Panc1 (cell line): Measurements from ENCODE around the gene CNRIP1. TPM values are rescaled to one million over a fixed set of nuclear protein-coding genes. Genes with fewer than 3 reads are reported as not detected.
"Not testable (repeated sequence)": the region's sequence is repeated elsewhere in the genome, so short reads cannot be mapped to it uniquely, and the experiment has no call there.

ENCODE experiments used
- ATAC-seq: fragments of 200-7000 bp; cut with Tn5 transposase; 2 replicates; pipeline ENCODE4 v1.9.1; 2020; ENCODE audit warnings: mild to moderate bottlenecking, moderate library complexity
- BruUV-seq: library from RNA; stranded (reverse); fragments of 400-500 nt; replicated peaks from 2 replicates; lab custom pipeline; 2021; lab: Mats Ljungman, UMichigan
- CTCF ChIA-PET: fragments of 300-600 bp; sonication (Branson Sonifier 250); formaldehyde crosslinking; loops from one replicate; lab custom pipeline; 2022; ENCODE audit warnings: antibody characterized with exemption; lab: Charles Lee
- POLR2A ChIA-PET: fragments of 300-600 bp; sonication (Branson Sonifier 250); formaldehyde crosslinking; loops from one replicate; lab custom pipeline; 2022; ENCODE audit warnings: antibody characterized with exemption; lab: Charles Lee
- DNase-seq: peaks from one replicate; pipeline ENCODE4 v3.0.0-alpha.2; 2010; ENCODE audit warnings: low read depth, low spot score
- H3K27ac ChIP-seq: 2 replicates; pipeline ENCODE4 v1.5.1; 2011; ENCODE audit warnings: mild to moderate bottlenecking, low read length, inconsistent platforms
- H3K27me3 ChIP-seq: fragments of 200-500 bp; sonication (Bioruptor generic); 2 replicates; pipeline ENCODE4 v1.6.0; 2014; ENCODE audit warnings: low read length, inconsistent platforms; ENCODE audit not compliant: control insufficient read depth, insufficient read depth
- H3K36me3 ChIP-seq: fragments of 200-500 bp; sonication (Bioruptor generic); 2 replicates; pipeline ENCODE4 v1.5.1; 2014; ENCODE audit warnings: inconsistent platforms, mild to moderate bottlenecking, low read length, moderate library complexity; ENCODE audit not compliant: control insufficient read depth, insufficient read depth
- H3K4me1 ChIP-seq: 2 replicates; pipeline ENCODE4 v1.5.1; 2011; ENCODE audit warnings: inconsistent platforms, mild to moderate bottlenecking, low read length, moderate library complexity; ENCODE audit not compliant: control insufficient read depth, insufficient read depth
- H3K4me3 ChIP-seq, 2 experiments: 2 replicates each; pipeline ENCODE4 v1.5.1; 2011 to 2012; ENCODE audit warnings: low read depth in 2 of 2, low read length in 2 of 2, mild to moderate bottlenecking in 2 of 2, inconsistent platforms in 1 of 2, moderate library complexity in 1 of 2
- H3K9me3 ChIP-seq: fragments of 200-500 bp; sonication (Bioruptor generic); 2 replicates; pipeline ENCODE4 v1.5.1; 2014; ENCODE audit warnings: low read depth, mild to moderate bottlenecking, inconsistent platforms, low read length, moderate library complexity; ENCODE audit not compliant: control insufficient read depth, insufficient read depth
- CTCF ChIP-seq: fragments of 450-650 bp; IDR thresholded peaks from 2 replicates; pipeline ENCODE4 v1.5.1; 2017; ENCODE audit warnings: mild to moderate bottlenecking
- POLR2AphosphoS5 ChIP-seq: IDR thresholded peaks from 2 replicates; pipeline ENCODE4 v1.6.1; 2012; ENCODE audit warnings: mild to moderate bottlenecking, low read depth, low read length, moderate library complexity
- REST ChIP-seq, 2 experiments: IDR thresholded peaks; 2 replicates each; pipeline ENCODE4 v1.6.1; 2011 to 2012; ENCODE audit warnings: low read depth in 2 of 2, control low read depth in 1 of 2, low read length in 1 of 2, mild to moderate bottlenecking in 1 of 2, moderate library complexity in 1 of 2; ENCODE audit not compliant: insufficient read depth in 1 of 2
- SIN3A ChIP-seq: IDR thresholded peaks from 2 replicates; pipeline ENCODE4 v1.6.1; 2012; ENCODE audit warnings: low read depth, mild to moderate bottlenecking, low read length, moderate library complexity, borderline replicate concordance; ENCODE audit not compliant: insufficient read depth
- TCF7L2 ChIP-seq: IDR thresholded peaks from 2 replicates; pipeline ENCODE4 v1.6.1; 2011; ENCODE audit warnings: mild to moderate bottlenecking, low read depth, low read length, inconsistent platforms
- in situ Hi-C: cut with HindIII; loops from 2 replicates; pipeline ENCODE4 v1.10.0; 2016; ENCODE audit warnings: low sequenced_read_pairs, low pct_unique_long_range_greater_than_20kb
- intact Hi-C: fragments of 100-400 bp; cut with micrococcal nuclease; formaldehyde crosslinking; loops from one replicate; pipeline ENCODE4 v1.10.0; 2022; ENCODE audit not compliant: unreplicated experiment
- total RNA-seq: library from RNA; stranded (reverse); gene quantifications from one replicate; pipeline ENCODE4 v1.2.1, GENCODE V29; 2021; ENCODE audit not compliant: unreplicated experiment

Gene CNRIP1
- total RNA-seq, 1 experiment from 2014 or later, result not detected

- in situ Hi-C loops, result no loop called here
- no peak overlapping the region for H3K27ac ChIP-seq
- H3K27me3 ChIP-seq, result peaks cover 4% of the 10 kb centered on the region; the same call in 1 of the 2 replicates
- H3K4me3 ChIP-seq, result no peak overlapping the region
- no peaks in the 10 kb centered on the region for H3K4me1 ChIP-seq
- intact Hi-C loops, result no loop called here
- H3K9me3 ChIP-seq, result no peaks in the 10 kb centered on the region
- no TSS peak for BruUV-seq
- ATAC-seq (no peak), DNase-seq (no peak)
- H3K36me3 ChIP-seq, result no peaks in the 10 kb centered on the region
- TF ChIP-seq SIN3A (no peak), POLR2AphosphoS5 (no peak), CTCF (no peak), REST (IDR thresholded peaks at IDR 0.05; ENCODE audit: insufficient read depth in 1 of 2, low read depth in 2 of 2, low read length in 1 of 2) (no peak), TCF7L2 (no peak)
- POLR2A ChIA-PET, result no interaction called here
- CTCF ChIA-PET, result no interaction called here
These were observed 10.3 kb downstream of the CNRIP1 start for GRCh38 chr2:68309426-68309825.

- BruUV-seq, ATAC-seq, H3K27me3 ChIP-seq, CTCF ChIA-PET, H3K36me3 ChIP-seq, intact Hi-C loops, H3K9me3 ChIP-seq, POLR2A ChIA-PET, in situ Hi-C loops, H3K27ac ChIP-seq, H3K4me3 ChIP-seq, H3K4me1 ChIP-seq, DNase-seq: not testable (repeated sequence)
These were observed 15.9 kb downstream of the CNRIP1 start for GRCh38 chr2:68303902-68304272.

- in situ Hi-C loops, result no loop called here
- POLR2A ChIA-PET, result no interaction called here
- Histone ChIP-seq H3K4me3 (no peak overlapping the region), H3K9me3 (no peaks in the 10 kb centered on the region), H3K36me3 (no peaks in the 10 kb centered on the region), H3K27me3 (no peaks in the 10 kb centered on the region), H3K4me1 (no peaks in the 10 kb centered on the region), H3K27ac (no peak overlapping the region)
- no TSS peak for BruUV-seq
- CTCF ChIA-PET, result no interaction called here
- DNase-seq, result no peak
- ATAC-seq, result no peak
- intact Hi-C loops, result no loop called here
- no peak for TF ChIP-seq SIN3A
- TF ChIP-seq CTCF, result no peak
- TF ChIP-seq POLR2AphosphoS5, result no peak
- TF ChIP-seq REST (IDR thresholded peaks at IDR 0.05; ENCODE audit: insufficient read depth in 1 of 2, low read depth in 2 of 2, low read length in 1 of 2), result no peak
- no peak for TF ChIP-seq TCF7L2
These were observed 16.5 kb downstream of the CNRIP1 start for GRCh38 chr2:68303033-68303901.
